ENCODE data around the gene HDAC2. TPM values are rescaled to one million over a fixed set of nuclear protein-coding genes. Genes with fewer than 3 reads are reported as not detected.
"Not testable (repeated sequence)": the region's sequence is repeated elsewhere in the genome, so short reads cannot be mapped to it uniquely, and the experiment has no call there.

HDAC2 gene
- total RNA-seq, 2 experiments from 2014 or later, result 64.0 to 64.8 TPM

DNA sequence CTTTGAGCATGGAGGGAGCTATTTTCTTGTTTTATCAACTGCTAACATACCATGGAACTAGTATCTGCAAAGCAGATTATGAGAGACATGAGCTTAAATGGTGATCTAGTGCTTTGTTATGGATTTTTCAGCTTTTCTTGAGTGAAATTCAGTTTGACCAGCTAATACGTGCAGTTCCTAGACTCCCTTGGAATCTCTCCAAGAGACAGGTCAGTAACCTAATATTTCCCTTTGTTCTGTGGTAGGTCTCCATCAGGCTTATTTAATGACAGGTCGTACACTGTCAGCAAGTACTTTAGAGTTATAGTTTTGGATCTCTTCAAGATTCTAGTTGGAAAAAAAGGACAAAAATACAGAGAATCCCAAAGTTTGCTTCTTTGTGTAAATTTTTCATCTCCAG lies 43.9 kb downstream of the HDAC2 start:
- ChIA-PET POLR2A (no interaction called here), CTCF (interaction anchor here (1.3 kb wide), 1 partner anchor 18 kb away, joined by 4 read pairs; no protein-coding TSS in a partner anchor)
- H3K27me3 Mint-ChIP-seq, result peaks cover 28% of the 10 kb centered on the region
- H3K9me3 Mint-ChIP-seq, result peaks cover 2% of the 10 kb centered on the region
- no peaks in the 10 kb centered on the region for H3K36me3 Mint-ChIP-seq (ENCODE audit: low read depth)
- H3K27ac Mint-ChIP-seq, result no peak overlapping the region
- H3K4me3 Mint-ChIP-seq, result no peak overlapping the region
- H3K4me1 Mint-ChIP-seq, result no peaks in the 10 kb centered on the region
- no peak for DNase-seq

DNA sequence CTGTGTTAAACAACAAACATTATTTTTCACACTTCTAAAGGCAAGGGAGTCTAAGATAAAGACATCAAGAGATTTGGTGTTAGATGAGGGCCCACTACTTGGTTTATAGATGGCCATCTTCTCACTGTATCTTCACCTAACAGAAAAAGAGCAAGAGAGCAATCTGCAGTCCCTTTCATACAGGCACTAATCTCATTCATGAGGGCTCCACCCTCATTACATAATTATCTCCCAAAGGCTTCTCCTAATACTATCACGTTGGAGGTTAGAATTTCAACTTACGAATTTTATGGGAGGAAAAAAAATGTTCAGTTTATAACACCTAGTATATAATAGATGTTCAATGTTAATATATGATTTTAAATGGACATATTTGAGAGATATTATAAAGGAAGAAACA lies 45.6 kb downstream of the HDAC2 start:
- H3K36me3 Mint-ChIP-seq (ENCODE audit: low read depth), result no peaks in the 10 kb centered on the region
- peaks cover 28% of the 10 kb centered on the region for H3K27me3 Mint-ChIP-seq
- ChIA-PET CTCF (no interaction called here), POLR2A (no interaction called here)
- no peak overlapping the region for H3K4me3 Mint-ChIP-seq
- H3K4me1 Mint-ChIP-seq, result peaks cover 9% of the 10 kb centered on the region
- H3K27ac Mint-ChIP-seq, result no peak overlapping the region
- H3K9me3 Mint-ChIP-seq, result peaks cover 2% of the 10 kb centered on the region
- no peak for DNase-seq

- peaks cover 17% of the 10 kb centered on the region for H3K27me3 Mint-ChIP-seq
- no peak for DNase-seq
- H3K27ac Mint-ChIP-seq, result no peak overlapping the region
- H3K4me3 Mint-ChIP-seq, result no peak overlapping the region
- POLR2A ChIA-PET, result no interaction called here
- no peaks in the 10 kb centered on the region for H3K36me3 Mint-ChIP-seq (ENCODE audit: low read depth)
- peaks cover under 1% of the 10 kb centered on the region for H3K9me3 Mint-ChIP-seq
- peaks cover 11% of the 10 kb centered on the region for H3K4me1 Mint-ChIP-seq
- CTCF ChIA-PET, result interaction anchor here (0.8 kb wide), 1 partner anchor 1833 kb away, joined by 3 read pairs; no protein-coding TSS in a partner anchor
Measured at GRCh38 chr6:113924312-113924723, 46.6 kb downstream of the HDAC2 start.

- Mint-ChIP-seq H3K4me1 (peaks cover 11% of the 10 kb centered on the region), H3K27me3 (peaks cover 12% of the 10 kb centered on the region), H3K27ac (no peak overlapping the region), H3K4me3 (no peak overlapping the region), H3K9me3 (no peaks in the 10 kb centered on the region), H3K36me3 (ENCODE audit: low read depth) (no peaks in the 10 kb centered on the region)
- DNase-seq, result no peak
- CTCF ChIA-PET, result interaction anchor here (0.8 kb wide), 1 partner anchor 1832 kb away, joined by 3 read pairs; no protein-coding TSS in a partner anchor
- POLR2A ChIA-PET, result no interaction called here
Measured at GRCh38 chr6:113923526-113923925, 47.4 kb downstream of the HDAC2 start.

DNA sequence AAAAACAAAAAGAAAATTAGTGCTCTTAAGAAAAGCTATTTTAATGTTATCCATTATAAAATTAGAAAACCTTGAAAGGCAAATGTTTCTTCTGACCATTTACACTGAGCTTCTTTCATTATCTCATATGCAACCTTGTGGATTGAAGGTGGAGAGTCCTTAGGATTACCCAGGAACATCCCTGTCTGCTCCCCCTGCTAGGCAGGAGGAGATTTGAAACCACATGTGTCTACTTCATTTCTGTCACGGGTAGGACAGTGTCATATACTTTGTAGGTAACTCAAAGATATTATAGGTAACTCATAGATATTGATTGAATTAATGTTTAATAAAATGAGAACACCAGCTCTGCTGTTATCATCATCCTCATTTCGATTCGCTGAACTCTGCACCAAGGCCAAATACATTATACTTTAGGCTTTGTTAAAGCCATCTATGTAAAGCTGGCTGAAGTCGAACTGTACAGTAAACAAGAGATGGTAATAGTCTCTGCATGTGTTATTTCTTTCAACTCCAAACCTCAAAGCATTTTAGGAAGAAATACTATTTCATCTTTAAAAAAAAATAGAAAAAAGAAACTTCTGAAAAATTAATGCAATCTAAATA lies 49.5 kb downstream of the HDAC2 start:
- H3K4me1 Mint-ChIP-seq, result peaks cover 11% of the 10 kb centered on the region
- no peaks in the 10 kb centered on the region for H3K36me3 Mint-ChIP-seq (ENCODE audit: low read depth)
- DNase-seq, result no peak
- ChIA-PET POLR2A (interaction anchor here (0.9 kb wide), 1 partner anchor 50 kb away, joined by 3 read pairs; the partner anchor contains the start of gene HDAC2), CTCF (interaction anchor here (1.3 to 4.5 kb wide), 3 partner anchors 9 to 15 kb away, joined by 5 to 23 read pairs (median 7); no protein-coding TSS in a partner anchor)
- no peak overlapping the region for H3K27ac Mint-ChIP-seq
- no peaks in the 10 kb centered on the region for H3K9me3 Mint-ChIP-seq
- no peak overlapping the region for H3K4me3 Mint-ChIP-seq
- H3K27me3 Mint-ChIP-seq, result peaks cover 6% of the 10 kb centered on the region

DNA sequence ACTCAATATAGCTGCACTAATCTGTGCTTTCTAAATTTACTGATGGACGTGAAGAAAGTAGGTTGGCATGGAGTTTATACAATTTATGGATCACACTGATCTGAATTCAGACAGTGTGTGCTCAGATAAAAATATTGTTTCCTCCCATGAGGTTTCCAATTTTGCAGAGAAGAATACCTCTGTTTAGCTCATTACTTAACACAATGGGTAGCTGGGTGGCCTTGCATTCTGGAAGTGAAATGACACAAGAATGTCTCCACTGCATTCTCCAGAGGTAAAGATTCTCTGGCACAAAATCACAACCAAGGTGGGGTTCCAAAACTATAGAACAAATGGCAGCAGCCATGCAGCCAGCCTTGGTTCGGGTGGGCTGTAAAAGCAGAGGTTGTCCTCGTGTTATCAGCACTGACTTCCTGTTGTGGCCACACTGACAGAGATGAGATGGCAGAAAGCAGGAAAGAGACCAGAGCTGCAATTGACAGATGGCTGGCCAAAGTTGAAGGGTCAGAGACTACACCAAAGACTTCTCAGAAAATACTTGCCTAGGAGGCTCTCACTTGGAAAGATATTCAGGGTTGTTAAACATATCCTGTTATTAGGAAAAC lies 50.2 kb downstream of the HDAC2 start:
- Mint-ChIP-seq H3K36me3 (ENCODE audit: low read depth) (no peaks in the 10 kb centered on the region), H3K9me3 (no peaks in the 10 kb centered on the region), H3K27me3 (peaks cover 4% of the 10 kb centered on the region), H3K4me1 (peaks cover 11% of the 10 kb centered on the region), H3K4me3 (no peak overlapping the region), H3K27ac (no peak overlapping the region)
- ChIA-PET POLR2A (interaction anchor here (0.9 kb wide), 1 partner anchor 50 kb away, joined by 3 read pairs; the partner anchor contains the start of gene HDAC2), CTCF (interaction anchor here (1.3 to 4.5 kb wide), 3 partner anchors 9 to 16 kb away, joined by 5 to 23 read pairs (median 7); no protein-coding TSS in a partner anchor)
- DNase-seq, result peak; percentile 26

DNA sequence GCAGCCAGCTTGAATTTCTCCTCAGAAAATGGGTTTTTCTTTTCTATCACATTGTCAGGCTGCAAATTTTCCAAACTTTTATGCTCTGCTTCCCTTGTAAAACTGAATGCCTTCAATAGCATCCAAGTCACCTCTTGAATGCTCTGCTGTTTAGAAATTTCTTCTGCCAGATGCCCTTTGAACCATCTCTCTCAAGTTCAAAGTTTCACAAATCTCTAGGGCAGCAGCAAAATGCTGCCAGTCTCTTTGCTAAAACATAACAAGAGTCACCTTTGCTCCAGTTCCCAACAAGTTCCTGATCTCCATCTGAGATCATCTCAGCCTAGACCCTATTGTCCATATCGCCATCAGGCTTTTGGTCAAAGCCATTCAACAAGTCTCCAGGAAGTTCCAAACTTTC lies 60.7 kb downstream of the HDAC2 start:
- H3K36me3 Mint-ChIP-seq (ENCODE audit: low read depth); POLR2A ChIA-PET; H3K9me3 Mint-ChIP-seq; DNase-seq; H3K27ac Mint-ChIP-seq; H3K4me1 Mint-ChIP-seq; H3K27me3 Mint-ChIP-seq; H3K4me3 Mint-ChIP-seq: not testable (repeated sequence)
- CTCF ChIA-PET, result interaction anchor here (3.7 kb wide), 1 partner anchor 10 kb away, joined by 23 read pairs; no protein-coding TSS in a partner anchor

DNA sequence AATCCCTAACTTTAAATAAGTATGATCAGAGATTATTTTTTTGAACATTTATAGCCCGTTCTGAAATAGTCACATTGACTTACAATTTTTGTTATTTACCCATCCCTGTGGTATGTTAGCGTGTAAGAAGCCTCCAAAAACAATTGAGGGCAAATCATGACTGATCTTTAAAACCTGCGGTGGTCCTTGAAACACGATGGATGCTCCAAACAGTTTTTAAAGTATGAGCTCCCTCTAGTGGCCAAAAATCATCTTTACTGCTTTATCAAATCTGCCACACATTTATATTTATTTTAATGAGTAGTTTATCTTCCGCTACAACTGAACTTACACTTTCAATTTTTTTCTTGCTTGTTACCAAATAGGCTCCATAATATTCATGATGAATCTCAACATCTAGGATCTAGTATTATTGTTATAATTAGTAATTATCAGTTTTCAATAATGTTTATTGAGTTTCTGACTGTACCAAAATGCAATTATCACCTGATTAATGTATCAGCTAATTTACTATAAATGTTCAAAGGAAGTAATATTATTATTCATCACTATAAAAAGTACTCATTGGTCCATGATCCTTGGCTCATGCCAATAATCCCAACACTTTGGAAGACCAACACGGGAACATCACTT lies 61.6 kb downstream of the HDAC2 start:
- H3K27me3 Mint-ChIP-seq, result peaks cover 9% of the 10 kb centered on the region
- no peaks in the 10 kb centered on the region for H3K36me3 Mint-ChIP-seq (ENCODE audit: low read depth)
- no peak overlapping the region for H3K27ac Mint-ChIP-seq
- POLR2A ChIA-PET, result no interaction called here
- no peaks in the 10 kb centered on the region for H3K9me3 Mint-ChIP-seq
- CTCF ChIA-PET, result interaction anchor here (0.6 to 3.7 kb wide), 14 partner anchors 9 to 457 kb away, joined by 3 to 23 read pairs (median 4); no protein-coding TSS in a partner anchor
- DNase-seq, result no peak
- no peaks in the 10 kb centered on the region for H3K4me1 Mint-ChIP-seq
- H3K4me3 Mint-ChIP-seq, result no peak overlapping the region

DNA sequence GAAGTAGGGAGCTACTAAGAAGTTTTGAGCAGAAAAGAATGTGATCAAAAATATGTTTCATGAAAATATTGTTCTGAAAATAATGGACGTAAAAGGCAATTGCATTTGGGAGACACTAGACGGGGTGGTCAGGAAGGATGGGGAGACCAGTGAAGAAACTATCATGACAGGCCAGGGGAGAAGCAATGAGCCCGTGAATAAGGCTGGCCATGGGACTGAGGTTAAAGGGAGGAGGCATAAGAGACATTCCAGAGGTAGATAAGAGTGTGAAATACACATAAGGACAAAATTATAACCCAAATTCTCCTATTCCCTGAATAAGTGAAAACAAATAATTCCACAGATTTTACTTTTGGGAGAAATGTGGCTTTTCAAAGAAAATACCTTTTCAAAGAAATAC lies 62.1 kb downstream of the HDAC2 start:
- Mint-ChIP-seq H3K4me3 (no peak overlapping the region), H3K27me3 (peaks cover 7% of the 10 kb centered on the region), H3K4me1 (no peaks in the 10 kb centered on the region), H3K36me3 (ENCODE audit: low read depth) (no peaks in the 10 kb centered on the region), H3K27ac (no peak overlapping the region), H3K9me3 (no peaks in the 10 kb centered on the region)
- no peak for DNase-seq
- CTCF ChIA-PET, result interaction anchor here (0.8 to 3.7 kb wide), 12 partner anchors 9 to 457 kb away, joined by 3 to 23 read pairs (median 4); no protein-coding TSS in a partner anchor
- POLR2A ChIA-PET, result no interaction called here

DNA sequence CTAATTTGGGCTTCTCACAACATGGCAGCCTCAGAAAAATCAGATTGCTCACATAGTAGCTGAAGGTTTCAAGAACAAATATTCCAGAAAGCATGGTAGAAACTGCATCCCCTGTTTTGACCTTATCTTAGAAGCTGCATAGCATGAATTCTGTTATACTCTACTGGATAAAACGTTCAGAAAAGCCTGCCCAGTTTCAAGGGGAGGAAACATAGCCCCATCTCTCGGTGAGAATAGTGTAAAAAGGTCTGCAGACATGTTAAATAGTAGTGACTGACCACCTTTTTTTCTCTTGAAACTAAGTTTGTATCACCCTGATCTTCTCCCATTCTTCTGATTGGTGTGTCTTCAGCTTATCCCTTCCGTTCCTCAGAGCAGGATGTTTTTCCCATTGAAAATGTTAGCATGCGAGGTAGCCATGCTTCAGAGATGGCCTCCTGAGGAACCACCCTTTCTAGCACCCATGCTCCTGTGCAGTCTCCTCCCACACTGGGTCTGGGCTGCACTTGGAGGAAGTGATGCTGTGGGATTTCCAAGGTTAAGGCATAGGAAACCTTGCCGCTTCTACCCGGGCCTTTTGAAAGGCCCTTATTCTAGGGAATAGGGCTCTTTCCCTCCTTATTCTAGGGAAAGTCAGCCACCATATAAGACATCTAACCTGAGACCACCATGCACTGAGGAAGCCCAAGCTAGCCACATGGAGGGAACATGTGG lies 63.7 kb downstream of the HDAC2 start:
- no peak for DNase-seq

DNA sequence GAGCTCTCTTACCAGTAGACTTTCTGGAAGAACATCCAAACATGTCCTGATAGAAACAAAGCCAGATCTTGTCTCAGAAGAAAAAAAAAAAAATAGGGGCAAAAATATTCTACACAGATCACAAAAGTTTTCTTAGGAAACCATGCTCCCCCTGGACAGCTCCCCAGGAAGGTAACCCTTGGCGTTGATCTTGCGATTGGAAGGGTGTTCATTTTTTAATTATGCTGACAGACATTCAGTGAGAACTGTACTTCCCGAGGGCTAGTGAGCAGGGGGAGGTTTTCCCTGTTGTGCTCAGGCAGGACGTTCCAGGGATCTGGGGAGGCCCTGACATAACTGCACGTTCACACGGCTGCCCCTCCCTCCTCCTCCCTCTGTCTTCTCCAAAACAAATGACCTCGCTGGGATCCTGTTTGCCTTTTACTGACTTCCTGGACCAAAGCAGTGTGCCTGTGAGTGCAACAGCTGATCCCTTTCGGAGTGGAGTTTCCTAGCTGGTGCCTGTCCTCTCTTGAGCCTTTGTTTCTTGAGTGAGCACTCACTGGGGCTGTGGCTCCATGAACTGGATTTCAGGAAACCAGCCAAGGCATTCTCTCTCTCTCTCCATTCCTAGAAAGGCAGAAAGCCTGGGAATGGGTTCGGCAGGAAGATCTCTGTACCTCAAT lies 67.2 kb downstream of the HDAC2 start:
- Mint-ChIP-seq H3K4me1 (no peaks in the 10 kb centered on the region), H3K27ac (no peak overlapping the region), H3K36me3 (ENCODE audit: low read depth) (no peaks in the 10 kb centered on the region), H3K9me3 (no peaks in the 10 kb centered on the region), H3K4me3 (no peak overlapping the region), H3K27me3 (peaks cover 1% of the 10 kb centered on the region)
- no peak for DNase-seq
- ChIA-PET POLR2A (no interaction called here), CTCF (no interaction called here)

More for the DNA sequence above, 63.7 kb downstream of the HDAC2 start:
- H3K36me3 Mint-ChIP-seq (ENCODE audit: low read depth), result no peaks in the 10 kb centered on the region
- peaks cover 3% of the 10 kb centered on the region for H3K27me3 Mint-ChIP-seq
- POLR2A ChIA-PET, result no interaction called here
- H3K27ac Mint-ChIP-seq, result no peak overlapping the region
- no peak overlapping the region for H3K4me3 Mint-ChIP-seq
- CTCF ChIA-PET, result interaction anchor here (1.1 to 3.7 kb wide), 3 partner anchors 13 to 601 kb away, joined by 3 to 23 read pairs (median 5); no protein-coding TSS in a partner anchor
- H3K4me1 Mint-ChIP-seq, result no peaks in the 10 kb centered on the region
- H3K9me3 Mint-ChIP-seq, result no peaks in the 10 kb centered on the region

GRCh38 chr6:113901482-113901881 lies 69.5 kb downstream of the HDAC2 start:
- Mint-ChIP-seq H3K36me3 (ENCODE audit: low read depth) (no peaks in the 10 kb centered on the region), H3K4me3 (no peak overlapping the region), H3K4me1 (no peaks in the 10 kb centered on the region), H3K27ac (no peak overlapping the region), H3K27me3 (peaks cover 1% of the 10 kb centered on the region), H3K9me3 (no peaks in the 10 kb centered on the region)
- POLR2A ChIA-PET, result no interaction called here
- DNase-seq, result no peak
- CTCF ChIA-PET, result no interaction called here
